ENCODE results near the gene CST8. TPM values are rescaled to one million over a fixed set of nuclear protein-coding genes. Genes with fewer than 3 reads are reported as not detected.

CST8 gene
- total RNA-seq, 1 experiment from 2014 or later = not detected

GRCh38 chr20:23524146-23524545, 33.2 kb downstream of the CST8 start:
- Histone ChIP-seq H3K27ac (ENCODE audit: low read length) (no peak overlapping the region), H3K9me3 (ENCODE audit: control insufficient read depth, insufficient read depth, low read depth, low read length) (no peaks in the 10 kb centered on the region), H3K36me3 (ENCODE audit: control insufficient read depth, insufficient read depth, low read length) (no peaks in the 10 kb centered on the region), H3K4me3 (ENCODE audit: low read depth in 2 of 2, low read length in 2 of 2) (no peak overlapping the region), H3K4me1 (ENCODE audit: control insufficient read depth, insufficient read depth, low read length) (no peaks in the 10 kb centered on the region), H3K27me3 (ENCODE audit: control insufficient read depth, insufficient read depth, low read length) (0 out of 2 replicates have a peak, but pooled peaks cover 2% of the 10 kb centered on the region)
- ATAC-seq = no peak
- no peak for DNase-seq (ENCODE audit: low read depth, low spot score)
- ChIA-PET POLR2A (no interaction called here), CTCF (no interaction called here)
- intact Hi-C loops (cut with micrococcal nuclease; ENCODE audit: unreplicated experiment) (no loop called here), in situ Hi-C loops (cut with HindIII; ENCODE audit: low pct_unique_long_range_greater_than_20kb, low sequenced_read_pairs) (no loop called here)
- no TSS peak for BruUV-seq (replicated peaks)
- TF ChIP-seq REST (IDR thresholded peaks at IDR 0.05; ENCODE audit: insufficient read depth in 1 of 2, low read depth in 2 of 2, low read length in 1 of 2) (no peak), POLR2AphosphoS5 (IDR thresholded peaks at IDR 0.05; ENCODE audit: low read depth, low read length) (no peak), CTCF (IDR thresholded peaks at IDR 0.05) (no peak), TCF7L2 (IDR thresholded peaks at IDR 0.05; ENCODE audit: low read depth, low read length) (no peak), SIN3A (IDR thresholded peaks at IDR 0.05; ENCODE audit: borderline replicate concordance, insufficient read depth, low read depth, low read length) (no peak)

GRCh38 chr20:23526850-23527249, 35.9 kb downstream of the CST8 start:
- intact Hi-C loops (cut with micrococcal nuclease; ENCODE audit: unreplicated experiment) (no loop called here), in situ Hi-C loops (cut with HindIII; ENCODE audit: low pct_unique_long_range_greater_than_20kb, low sequenced_read_pairs) (no loop called here)
- no TSS peak for BruUV-seq (replicated peaks)
- DNase-seq (ENCODE audit: low read depth, low spot score) (no peak), ATAC-seq (no peak)
- POLR2A ChIA-PET = no interaction called here
- no peak overlapping the region for H3K27ac ChIP-seq (ENCODE audit: low read length)
- H3K4me1 ChIP-seq (ENCODE audit: control insufficient read depth, insufficient read depth, low read length) = no peaks in the 10 kb centered on the region
- H3K36me3 ChIP-seq (ENCODE audit: control insufficient read depth, insufficient read depth, low read length) = no peaks in the 10 kb centered on the region
- CTCF ChIA-PET = no interaction called here
- no peak for TF ChIP-seq TCF7L2 (IDR thresholded peaks at IDR 0.05; ENCODE audit: low read depth, low read length)
- no peak for TF ChIP-seq REST (IDR thresholded peaks at IDR 0.05; ENCODE audit: insufficient read depth in 1 of 2, low read depth in 2 of 2, low read length in 1 of 2)
- no peak for TF ChIP-seq CTCF (IDR thresholded peaks at IDR 0.05)
- TF ChIP-seq POLR2AphosphoS5 (IDR thresholded peaks at IDR 0.05; ENCODE audit: low read depth, low read length) = no peak
- TF ChIP-seq SIN3A (IDR thresholded peaks at IDR 0.05; ENCODE audit: borderline replicate concordance, insufficient read depth, low read depth, low read length) = no peak
- H3K9me3 ChIP-seq (ENCODE audit: control insufficient read depth, insufficient read depth, low read depth, low read length) = no peaks in the 10 kb centered on the region
- H3K4me3 ChIP-seq (ENCODE audit: low read depth in 2 of 2, low read length in 2 of 2) = no peak overlapping the region
- no peaks in the 10 kb centered on the region for H3K27me3 ChIP-seq (ENCODE audit: control insufficient read depth, insufficient read depth, low read length)

All from Panc1 (cell line).